ENCODE measurements around the gene SEMA3F. TPM values are rescaled to one million over a fixed set of nuclear protein-coding genes. Genes with fewer than 3 reads are reported as not detected.
A peak's percentile ranks its signal among the peaks of the same experiment; 100 is the strongest.

SEMA3F gene
- total RNA-seq, 1 experiment from 2014 or later = 69.6 TPM

- no peak for ATAC-seq
- ChIA-PET CTCF (no interaction called here), POLR2A (no interaction called here)
- intact Hi-C loops (cut with micrococcal nuclease; ENCODE audit: unreplicated experiment) = no loop called here
- TF ChIP-seq SIN3A (IDR thresholded peaks at IDR 0.05; ENCODE audit: borderline replicate concordance, insufficient read depth, low read depth, low read length) (no peak), POLR2AphosphoS5 (IDR thresholded peaks at IDR 0.05; ENCODE audit: low read depth, low read length) (no peak), TCF7L2 (IDR thresholded peaks at IDR 0.05; ENCODE audit: low read depth, low read length) (no peak)
- TF ChIP-seq, protein P1, sequence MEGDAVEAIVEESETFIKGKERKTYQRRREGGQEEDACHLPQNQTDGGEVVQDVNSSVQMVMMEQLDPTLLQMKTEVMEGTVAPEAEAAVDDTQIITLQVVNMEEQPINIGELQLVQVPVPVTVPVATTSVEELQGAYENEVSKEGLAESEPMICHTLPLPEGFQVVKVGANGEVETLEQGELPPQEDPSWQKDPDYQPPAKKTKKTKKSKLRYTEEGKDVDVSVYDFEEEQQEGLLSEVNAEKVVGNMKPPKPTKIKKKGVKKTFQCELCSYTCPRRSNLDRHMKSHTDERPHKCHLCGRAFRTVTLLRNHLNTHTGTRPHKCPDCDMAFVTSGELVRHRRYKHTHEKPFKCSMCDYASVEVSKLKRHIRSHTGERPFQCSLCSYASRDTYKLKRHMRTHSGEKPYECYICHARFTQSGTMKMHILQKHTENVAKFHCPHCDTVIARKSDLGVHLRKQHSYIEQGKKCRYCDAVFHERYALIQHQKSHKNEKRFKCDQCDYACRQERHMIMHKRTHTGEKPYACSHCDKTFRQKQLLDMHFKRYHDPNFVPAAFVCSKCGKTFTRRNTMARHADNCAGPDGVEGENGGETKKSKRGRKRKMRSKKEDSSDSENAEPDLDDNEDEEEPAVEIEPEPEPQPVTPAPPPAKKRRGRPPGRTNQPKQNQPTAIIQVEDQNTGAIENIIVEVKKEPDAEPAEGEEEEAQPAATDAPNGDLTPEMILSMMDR (IDR thresholded peaks at IDR 0.05) = no peak
- TF ChIP-seq, protein P2, sequence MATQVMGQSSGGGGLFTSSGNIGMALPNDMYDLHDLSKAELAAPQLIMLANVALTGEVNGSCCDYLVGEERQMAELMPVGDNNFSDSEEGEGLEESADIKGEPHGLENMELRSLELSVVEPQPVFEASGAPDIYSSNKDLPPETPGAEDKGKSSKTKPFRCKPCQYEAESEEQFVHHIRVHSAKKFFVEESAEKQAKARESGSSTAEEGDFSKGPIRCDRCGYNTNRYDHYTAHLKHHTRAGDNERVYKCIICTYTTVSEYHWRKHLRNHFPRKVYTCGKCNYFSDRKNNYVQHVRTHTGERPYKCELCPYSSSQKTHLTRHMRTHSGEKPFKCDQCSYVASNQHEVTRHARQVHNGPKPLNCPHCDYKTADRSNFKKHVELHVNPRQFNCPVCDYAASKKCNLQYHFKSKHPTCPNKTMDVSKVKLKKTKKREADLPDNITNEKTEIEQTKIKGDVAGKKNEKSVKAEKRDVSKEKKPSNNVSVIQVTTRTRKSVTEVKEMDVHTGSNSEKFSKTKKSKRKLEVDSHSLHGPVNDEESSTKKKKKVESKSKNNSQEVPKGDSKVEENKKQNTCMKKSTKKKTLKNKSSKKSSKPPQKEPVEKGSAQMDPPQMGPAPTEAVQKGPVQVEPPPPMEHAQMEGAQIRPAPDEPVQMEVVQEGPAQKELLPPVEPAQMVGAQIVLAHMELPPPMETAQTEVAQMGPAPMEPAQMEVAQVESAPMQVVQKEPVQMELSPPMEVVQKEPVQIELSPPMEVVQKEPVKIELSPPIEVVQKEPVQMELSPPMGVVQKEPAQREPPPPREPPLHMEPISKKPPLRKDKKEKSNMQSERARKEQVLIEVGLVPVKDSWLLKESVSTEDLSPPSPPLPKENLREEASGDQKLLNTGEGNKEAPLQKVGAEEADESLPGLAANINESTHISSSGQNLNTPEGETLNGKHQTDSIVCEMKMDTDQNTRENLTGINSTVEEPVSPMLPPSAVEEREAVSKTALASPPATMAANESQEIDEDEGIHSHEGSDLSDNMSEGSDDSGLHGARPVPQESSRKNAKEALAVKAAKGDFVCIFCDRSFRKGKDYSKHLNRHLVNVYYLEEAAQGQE (IDR thresholded peaks at IDR 0.05; ENCODE audit: insufficient read depth in 1 of 2, low read depth in 2 of 2, low read length in 1 of 2) = no peak
- no peaks in the 10 kb centered on the region for H3K36me3 ChIP-seq (ENCODE audit: control insufficient read depth, insufficient read depth, low read length)
- no peak overlapping the region for H3K4me3 ChIP-seq (ENCODE audit: low read depth in 2 of 2, low read length in 2 of 2)
- H3K27me3 ChIP-seq (ENCODE audit: control insufficient read depth, insufficient read depth, low read length) = no peaks in the 10 kb centered on the region
- H3K9me3 ChIP-seq (ENCODE audit: control insufficient read depth, insufficient read depth, low read depth, low read length) = no peaks in the 10 kb centered on the region
- in situ Hi-C loops (cut with HindIII; ENCODE audit: low pct_unique_long_range_greater_than_20kb, low sequenced_read_pairs) = no loop called here
- H3K4me1 ChIP-seq (ENCODE audit: control insufficient read depth, insufficient read depth, low read length) = peaks cover 83% of the 10 kb centered on the region
- peak overlapping the region; percentile 96 for H3K27ac ChIP-seq (ENCODE audit: low read length)
- BruUV-seq (replicated peaks) = no TSS peak
- no peak for DNase-seq (ENCODE audit: low read depth, low spot score)
Measured at GRCh38 chr3:50160561-50160983, 5.4 kb downstream of the SEMA3F start.

GRCh38 chr3:50161320-50161719 is 6.2 kb downstream of the SEMA3F start:
- Histone ChIP-seq H3K27me3 (ENCODE audit: control insufficient read depth, insufficient read depth, low read length) (no peaks in the 10 kb centered on the region), H3K27ac (ENCODE audit: low read length) (peak overlapping the region; percentile 96), H3K4me1 (ENCODE audit: control insufficient read depth, insufficient read depth, low read length) (peaks cover 90% of the 10 kb centered on the region), H3K9me3 (ENCODE audit: control insufficient read depth, insufficient read depth, low read depth, low read length) (no peaks in the 10 kb centered on the region), H3K4me3 (ENCODE audit: low read depth in 2 of 2, low read length in 2 of 2) (no peak overlapping the region), H3K36me3 (ENCODE audit: control insufficient read depth, insufficient read depth, low read length) (no peaks in the 10 kb centered on the region)
- BruUV-seq (replicated peaks) = no TSS peak
- ChIA-PET POLR2A (no interaction called here), CTCF (no interaction called here)
- no peak for ATAC-seq
- DNase-seq (ENCODE audit: low read depth, low spot score) = no peak
- in situ Hi-C loops (cut with HindIII; ENCODE audit: low pct_unique_long_range_greater_than_20kb, low sequenced_read_pairs) = no loop called here
- no peak for TF ChIP-seq SIN3A (IDR thresholded peaks at IDR 0.05; ENCODE audit: borderline replicate concordance, insufficient read depth, low read depth, low read length)
- TF ChIP-seq, protein P2 (IDR thresholded peaks at IDR 0.05; ENCODE audit: insufficient read depth in 1 of 2, low read depth in 2 of 2, low read length in 1 of 2) = no peak
- TF ChIP-seq POLR2AphosphoS5 (IDR thresholded peaks at IDR 0.05; ENCODE audit: low read depth, low read length) = no peak
- TF ChIP-seq, protein P1 (IDR thresholded peaks at IDR 0.05) = no peak
- TF ChIP-seq TCF7L2 (IDR thresholded peaks at IDR 0.05; ENCODE audit: low read depth, low read length) = no peak
- intact Hi-C loops (cut with micrococcal nuclease; ENCODE audit: unreplicated experiment) = no loop called here
